BJ (cell line): ENCODE data around the gene CAMKMT. TPM values are rescaled to one million over a fixed set of nuclear protein-coding genes. Genes with fewer than 3 reads are reported as not detected.

Experiments
- CTCF ChIA-PET: fragments of 350-600 bp; formaldehyde crosslinking; extraction: SDS; loops from one replicate; lab custom pipeline; 2021; ENCODE audit warnings: antibody characterized with exemption, inconsistent platforms; lab: Yijun Ruan, JAX
- POLR2A ChIA-PET: fragments of 300-600 bp; sonication (Branson Sonifier 250); formaldehyde crosslinking; extraction: SDS; loops from one replicate; lab custom pipeline; 2021; ENCODE audit warnings: antibody characterized with exemption; lab: Charles Lee
- DNase-seq: peaks from one replicate; pipeline ENCODE4 v3.0.0-alpha.2; 2011; ENCODE audit warnings: low read depth
- H3K27me3 ChIP-seq: 2 replicates; pipeline ENCODE4 v1.6.0; 2011; ENCODE audit warnings: low read length; ENCODE audit not compliant: control insufficient read depth, insufficient read depth
- H3K36me3 ChIP-seq: 2 replicates; pipeline ENCODE4 v1.5.1; 2011; ENCODE audit warnings: low read length; ENCODE audit not compliant: control insufficient read depth, insufficient read depth
- H3K4me3 ChIP-seq: 2 replicates; pipeline ENCODE4 v1.5.1; 2011; ENCODE audit warnings: low read depth, mild to moderate bottlenecking, control low read depth, low read length
- CTCF ChIP-seq: IDR thresholded peaks from 2 replicates; pipeline ENCODE4 v1.5.1; 2011; ENCODE audit warnings: low read depth, mild to moderate bottlenecking, control low read depth, inconsistent platforms, low read length, moderate library complexity; ENCODE audit not compliant: insufficient read depth
- polyA plus RNA-seq: library from polyadenylated mRNA; depleted of rRNA; stranded (reverse); fragments of >200 nt; gene quantifications from 2 replicates; pipeline ENCODE4 v1.2.3, GENCODE V29; 2011

The CAMKMT gene
- polyA plus RNA-seq, 1 experiment, result 2.0 TPM

- no peaks in the 10 kb centered on the region for H3K36me3 ChIP-seq
- H3K4me3 ChIP-seq, result no peak overlapping the region
- TF ChIP-seq CTCF, result no peak
- H3K27me3 ChIP-seq, result peaks cover 54% of the 10 kb centered on the region
- DNase-seq, result no peak
- ChIA-PET POLR2A (no interaction called here), CTCF (interaction anchor here (0.5 to 1.8 kb wide), 2 partner anchors 323 to 662 kb away, joined by 3 to 5 read pairs; no protein-coding TSS in a partner anchor)
Observed at GRCh38 chr2:44802777-44803424, 441.2 kb downstream of the CAMKMT start.

DNA sequence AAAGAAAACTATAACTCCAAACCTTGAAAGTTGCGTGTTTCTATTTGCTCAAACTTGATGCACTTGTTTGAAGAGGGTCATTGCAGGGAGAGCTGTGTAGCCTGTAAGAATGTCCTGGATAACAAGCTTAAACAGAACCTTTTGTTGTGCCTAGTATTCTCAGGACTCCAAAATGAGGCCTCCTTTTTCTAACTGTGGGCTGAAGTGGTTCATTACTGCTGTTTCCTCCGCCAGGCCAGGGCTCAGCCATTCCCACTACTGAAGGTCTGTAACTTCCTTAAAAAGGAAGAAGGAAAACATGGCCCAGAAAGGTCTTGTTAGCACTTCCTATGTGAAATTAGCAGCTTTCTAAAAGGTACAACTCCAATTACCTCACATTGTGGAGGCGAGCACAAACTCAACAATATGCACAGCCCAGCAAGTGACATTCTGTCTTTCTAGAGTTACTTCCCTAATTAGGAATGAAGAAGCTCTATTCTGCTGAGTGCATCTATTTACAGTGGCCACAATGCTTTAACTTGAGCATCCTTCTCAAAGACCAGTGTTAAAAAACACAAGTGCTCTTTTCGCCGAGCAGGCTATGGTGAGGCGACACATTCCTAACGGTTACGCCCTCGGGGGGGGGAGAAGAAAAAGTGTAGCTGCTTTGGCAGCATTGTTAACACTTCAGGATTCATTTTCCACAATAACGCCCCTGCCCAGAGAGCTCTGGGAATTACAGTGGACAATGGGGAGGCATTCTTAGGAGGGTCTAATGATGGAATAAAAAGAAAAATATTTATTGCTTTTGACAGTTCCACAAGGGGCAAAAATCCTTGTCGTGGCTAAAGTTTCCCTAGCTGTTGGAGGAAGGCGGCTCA, 442.9 kb downstream of the CAMKMT start:
- Histone ChIP-seq H3K27me3 (peaks cover 53% of the 10 kb centered on the region), H3K4me3 (no peak overlapping the region), H3K36me3 (no peaks in the 10 kb centered on the region)
- DNase-seq, result no peak
- POLR2A ChIA-PET, result no interaction called here
- no peak for TF ChIP-seq CTCF
- CTCF ChIA-PET, result no interaction called here

DNA sequence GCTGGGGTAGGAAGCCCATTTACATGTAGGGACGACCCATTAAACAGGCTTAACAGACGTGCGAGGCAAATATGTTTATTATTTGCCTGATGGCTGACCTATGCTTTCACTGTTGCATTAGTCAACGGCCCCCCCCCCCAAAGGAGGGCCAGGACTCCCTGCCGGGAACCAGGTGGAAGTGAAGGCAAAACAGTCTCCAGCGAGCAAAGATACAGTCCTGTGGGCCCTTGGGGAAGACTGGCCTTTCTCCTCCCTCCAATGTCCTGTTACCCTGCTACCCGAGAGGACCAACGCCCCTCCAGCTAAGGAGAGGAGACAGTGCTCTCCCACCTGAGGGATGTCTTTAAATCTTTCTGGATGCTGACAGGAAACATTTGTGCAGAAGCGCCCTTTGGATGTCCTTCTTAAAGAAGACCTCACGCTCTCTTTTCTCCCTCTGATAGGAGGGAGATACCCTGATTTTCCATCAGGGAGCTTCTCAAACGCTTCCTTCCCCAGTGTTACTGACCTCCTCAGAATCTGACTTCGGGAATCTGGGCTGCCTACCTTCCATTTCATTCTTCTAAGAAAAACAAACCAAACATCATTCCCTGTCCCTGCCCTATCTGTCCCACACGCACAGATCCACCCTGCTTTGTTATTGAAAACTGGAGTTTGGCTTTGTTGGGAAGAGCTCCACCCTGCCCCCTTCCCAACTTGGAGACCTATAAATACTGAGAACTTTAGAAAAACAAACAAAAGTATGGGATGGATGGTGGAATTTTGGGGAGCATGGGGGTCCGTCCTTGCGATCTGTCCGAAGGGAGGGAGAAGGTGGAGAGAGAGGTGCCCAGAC, 443.9 kb downstream of the CAMKMT start:
- Histone ChIP-seq H3K27me3 (peaks cover 48% of the 10 kb centered on the region), H3K36me3 (no peaks in the 10 kb centered on the region), H3K4me3 (no peak overlapping the region)
- no peak for DNase-seq
- POLR2A ChIA-PET, result no interaction called here
- CTCF ChIA-PET, result no interaction called here
- no peak for TF ChIP-seq CTCF

GRCh38 chr2:44807201-44808025, 445.7 kb downstream of the CAMKMT start:
- no peak for TF ChIP-seq CTCF
- Histone ChIP-seq H3K4me3 (no peak overlapping the region), H3K36me3 (no peaks in the 10 kb centered on the region), H3K27me3 (peaks cover 37% of the 10 kb centered on the region)
- no peak for DNase-seq
- ChIA-PET CTCF (no interaction called here), POLR2A (no interaction called here)
